ENCODE results near the gene WDHD1. TPM values are rescaled to one million over a fixed set of nuclear protein-coding genes. Genes with fewer than 3 reads are reported as not detected.

Gene WDHD1
- total RNA-seq, 1 experiment from 2014 or later: 6.5 TPM

DNA sequence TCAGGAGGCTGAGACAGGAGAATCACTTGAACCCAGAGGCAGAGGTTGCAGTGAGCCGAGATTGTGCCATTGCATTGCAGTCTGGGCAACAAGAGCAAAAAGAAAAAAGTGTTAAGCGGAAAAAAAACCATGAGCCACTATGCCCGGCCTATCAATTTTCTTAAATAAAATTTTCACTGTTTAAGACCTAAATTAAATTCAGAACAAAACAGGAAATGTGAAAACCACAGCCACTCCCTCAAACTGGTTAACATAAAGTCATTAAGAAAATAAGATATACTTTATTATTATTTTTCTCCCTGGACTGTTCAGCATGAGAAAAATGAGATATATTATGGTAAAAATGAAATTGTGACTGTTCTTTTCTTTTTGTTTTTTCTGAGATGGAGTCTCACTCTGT, 79.7 kb downstream of the WDHD1 start:
- intact Hi-C loops (cut with micrococcal nuclease): no loop called here
- no peak overlapping the region for H3K4me3 Mint-ChIP-seq (ENCODE audit: unreplicated experiment)
- TF ChIP-seq, protein P1, sequence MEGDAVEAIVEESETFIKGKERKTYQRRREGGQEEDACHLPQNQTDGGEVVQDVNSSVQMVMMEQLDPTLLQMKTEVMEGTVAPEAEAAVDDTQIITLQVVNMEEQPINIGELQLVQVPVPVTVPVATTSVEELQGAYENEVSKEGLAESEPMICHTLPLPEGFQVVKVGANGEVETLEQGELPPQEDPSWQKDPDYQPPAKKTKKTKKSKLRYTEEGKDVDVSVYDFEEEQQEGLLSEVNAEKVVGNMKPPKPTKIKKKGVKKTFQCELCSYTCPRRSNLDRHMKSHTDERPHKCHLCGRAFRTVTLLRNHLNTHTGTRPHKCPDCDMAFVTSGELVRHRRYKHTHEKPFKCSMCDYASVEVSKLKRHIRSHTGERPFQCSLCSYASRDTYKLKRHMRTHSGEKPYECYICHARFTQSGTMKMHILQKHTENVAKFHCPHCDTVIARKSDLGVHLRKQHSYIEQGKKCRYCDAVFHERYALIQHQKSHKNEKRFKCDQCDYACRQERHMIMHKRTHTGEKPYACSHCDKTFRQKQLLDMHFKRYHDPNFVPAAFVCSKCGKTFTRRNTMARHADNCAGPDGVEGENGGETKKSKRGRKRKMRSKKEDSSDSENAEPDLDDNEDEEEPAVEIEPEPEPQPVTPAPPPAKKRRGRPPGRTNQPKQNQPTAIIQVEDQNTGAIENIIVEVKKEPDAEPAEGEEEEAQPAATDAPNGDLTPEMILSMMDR (IDR thresholded peaks at IDR 0.05; ENCODE audit: unreplicated experiment): no peak
- no peaks in the 10 kb centered on the region for H3K27me3 Mint-ChIP-seq (ENCODE audit: insufficient read depth, unreplicated experiment)
- no peak overlapping the region for H3K27ac Mint-ChIP-seq (ENCODE audit: low read depth, unreplicated experiment)
- DNase-seq (ENCODE audit: unreplicated experiment): no peak
- H3K4me1 Mint-ChIP-seq (ENCODE audit: insufficient read depth, unreplicated experiment): no peaks in the 10 kb centered on the region
- no TSS peak for BruUV-seq (replicated peaks)
- ChIA-PET CTCF (no interaction called here), POLR2A (no interaction called here)
- no peaks in the 10 kb centered on the region for H3K9me3 Mint-ChIP-seq (ENCODE audit: unreplicated experiment)
- H3K36me3 Mint-ChIP-seq (ENCODE audit: insufficient read depth, unreplicated experiment): peaks cover 11% of the 10 kb centered on the region

DNA sequence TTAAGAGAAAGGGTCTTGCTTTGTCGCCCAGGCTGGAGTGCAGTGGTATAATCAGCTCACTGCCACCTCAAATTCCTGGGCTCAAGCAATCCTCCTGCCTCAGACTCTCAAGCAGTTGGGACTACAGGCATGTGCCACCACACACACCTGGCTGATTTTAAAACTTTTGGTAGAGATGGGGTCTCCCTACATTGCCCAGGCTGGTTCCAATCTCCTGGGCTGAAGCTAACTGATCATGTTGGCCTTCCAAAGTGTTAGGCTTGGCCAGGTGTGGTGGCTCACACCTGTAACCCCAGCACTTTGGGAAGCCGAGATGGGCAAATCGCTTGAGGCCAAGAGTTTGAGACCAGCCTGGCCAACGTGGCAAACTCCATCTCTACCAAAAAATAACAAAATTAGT, 80.4 kb downstream of the WDHD1 start:
- no peak for DNase-seq (ENCODE audit: unreplicated experiment)
- intact Hi-C loops (cut with micrococcal nuclease): no loop called here
- Mint-ChIP-seq H3K4me3 (ENCODE audit: unreplicated experiment) (no peak overlapping the region), H3K9me3 (ENCODE audit: unreplicated experiment) (no peaks in the 10 kb centered on the region), H3K4me1 (ENCODE audit: insufficient read depth, unreplicated experiment) (no peaks in the 10 kb centered on the region), H3K27me3 (ENCODE audit: insufficient read depth, unreplicated experiment) (no peaks in the 10 kb centered on the region), H3K27ac (ENCODE audit: low read depth, unreplicated experiment) (no peak overlapping the region), H3K36me3 (ENCODE audit: insufficient read depth, unreplicated experiment) (peaks cover 11% of the 10 kb centered on the region)
- CTCF ChIA-PET: no interaction called here
- TF ChIP-seq, protein P1 (IDR thresholded peaks at IDR 0.05; ENCODE audit: unreplicated experiment): no peak
- POLR2A ChIA-PET: no interaction called here
- no TSS peak for BruUV-seq (replicated peaks)

DNA sequence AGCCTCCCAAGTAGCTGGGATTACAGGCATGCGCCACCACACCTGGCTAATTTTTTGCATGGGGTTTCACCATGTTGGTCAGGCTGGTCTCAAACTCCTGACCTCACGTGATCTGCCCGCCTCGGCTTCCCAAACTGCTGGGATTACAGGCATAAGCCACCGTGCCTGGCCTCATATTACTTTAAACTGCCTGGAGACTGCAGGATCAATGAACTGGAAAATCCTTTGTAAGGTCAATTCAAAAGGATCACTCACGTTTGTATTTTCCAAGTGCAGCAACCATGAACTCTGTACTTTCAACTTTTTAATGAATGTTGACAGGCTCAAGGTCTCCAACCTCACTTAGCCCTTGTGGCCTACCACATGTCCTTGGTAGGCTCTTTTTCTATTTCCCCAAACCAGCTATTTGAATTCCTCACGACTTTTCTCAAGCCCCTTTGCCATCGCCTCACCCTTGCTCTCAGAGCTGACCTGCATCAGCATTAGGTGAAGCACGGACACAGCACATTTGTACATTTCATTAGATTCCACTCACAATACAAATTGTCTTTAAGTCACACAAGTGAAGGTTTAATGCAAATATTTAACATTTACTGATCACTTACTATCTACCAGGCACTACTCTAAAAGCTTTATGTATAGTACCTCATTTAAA, 82.0 kb downstream of the WDHD1 start:
- Mint-ChIP-seq H3K9me3 (ENCODE audit: unreplicated experiment) (no peaks in the 10 kb centered on the region), H3K36me3 (ENCODE audit: insufficient read depth, unreplicated experiment) (peaks cover 11% of the 10 kb centered on the region), H3K27me3 (ENCODE audit: insufficient read depth, unreplicated experiment) (no peaks in the 10 kb centered on the region), H3K4me3 (ENCODE audit: unreplicated experiment) (no peak overlapping the region), H3K27ac (ENCODE audit: low read depth, unreplicated experiment) (no peak overlapping the region), H3K4me1 (ENCODE audit: insufficient read depth, unreplicated experiment) (no peaks in the 10 kb centered on the region)
- TF ChIP-seq, protein P1 (IDR thresholded peaks at IDR 0.05; ENCODE audit: unreplicated experiment): no peak
- no TSS peak for BruUV-seq (replicated peaks)
- POLR2A ChIA-PET: no interaction called here
- intact Hi-C loops (cut with micrococcal nuclease): no loop called here
- no peak for DNase-seq (ENCODE audit: unreplicated experiment)
- CTCF ChIA-PET: interaction anchor here (0.6 kb wide), 1 partner anchor 10 kb away, joined by 3 read pairs; no protein-coding TSS in a partner anchor

DNA sequence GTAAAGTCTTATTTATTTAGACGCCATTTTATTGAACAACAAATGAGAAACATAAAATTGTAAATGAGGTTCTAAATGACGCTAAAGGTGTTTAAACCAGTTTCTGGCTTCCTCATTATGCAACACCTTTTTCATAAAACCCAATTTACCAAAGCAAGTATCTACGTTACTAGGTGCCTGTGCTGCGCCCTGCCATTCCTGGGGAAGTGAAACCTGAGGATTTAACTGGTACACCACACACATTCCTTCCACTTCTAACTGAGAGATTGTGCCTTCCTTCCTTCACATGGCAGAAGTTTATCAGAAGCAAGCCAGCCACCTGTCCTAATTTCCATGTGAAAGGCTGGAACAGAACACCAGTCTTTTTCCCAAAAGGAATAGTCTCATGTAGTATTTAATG, 84.0 kb downstream of the WDHD1 start:
- Mint-ChIP-seq H3K4me3 (ENCODE audit: unreplicated experiment) (no peak overlapping the region), H3K4me1 (ENCODE audit: insufficient read depth, unreplicated experiment) (no peaks in the 10 kb centered on the region), H3K27me3 (ENCODE audit: insufficient read depth, unreplicated experiment) (no peaks in the 10 kb centered on the region), H3K9me3 (ENCODE audit: unreplicated experiment) (no peaks in the 10 kb centered on the region), H3K27ac (ENCODE audit: low read depth, unreplicated experiment) (no peak overlapping the region), H3K36me3 (ENCODE audit: insufficient read depth, unreplicated experiment) (peaks cover 11% of the 10 kb centered on the region)
- no TSS peak for BruUV-seq (replicated peaks)
- TF ChIP-seq, protein P1 (IDR thresholded peaks at IDR 0.05; ENCODE audit: unreplicated experiment): no peak
- POLR2A ChIA-PET: no interaction called here
- intact Hi-C loops (cut with micrococcal nuclease): no loop called here
- DNase-seq (ENCODE audit: unreplicated experiment): no peak
- CTCF ChIA-PET: no interaction called here
